ENCODE data around the gene SSTR4.

SSTR4 gene

DNA sequence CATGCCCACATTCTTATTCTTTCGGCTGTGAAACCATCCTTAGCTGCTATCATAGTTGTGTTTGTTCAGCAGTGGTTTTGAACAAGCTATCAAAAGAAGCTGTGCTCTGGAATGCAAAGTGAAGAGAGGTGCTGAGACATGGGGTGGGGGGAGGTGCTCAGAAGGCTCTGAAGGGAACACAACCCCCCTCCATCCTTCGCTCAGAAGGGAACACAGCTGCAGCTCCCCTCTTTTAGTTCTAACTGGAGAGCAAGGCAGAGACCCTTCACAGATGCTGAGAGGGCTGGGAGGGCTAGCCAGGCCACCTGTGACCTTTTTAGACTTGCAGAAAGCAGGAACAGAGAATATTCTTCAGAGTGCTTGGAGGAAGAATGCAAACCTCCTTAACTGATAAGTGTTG, 17.6 kb upstream of the SSTR4 start:
- peaks cover 0 to 13% (median 8%) of the 10 kb centered on the region in 5 donors for H3K4me1 ChIP-seq (ENCODE audit: control insufficient read depth in 5 of 5, insufficient read depth in 5 of 5, low read length in 5 of 5)
- no peak overlapping the region for H3K9ac ChIP-seq (ENCODE audit: low read length in 5 of 5)
- H3K27ac ChIP-seq (ENCODE audit: low read depth, low read length) = no peak overlapping the region
- no peaks in the 10 kb centered on the region for H3K9me3 ChIP-seq (ENCODE audit: control insufficient read depth in 5 of 5, low read length in 5 of 5)
- no peaks in the 10 kb centered on the region for H3K36me3 ChIP-seq (ENCODE audit: control insufficient read depth in 5 of 5, insufficient read depth in 5 of 5, low read length in 5 of 5)
- H3K4me3 ChIP-seq (ENCODE audit: low read depth in 1 of 5, low read length in 5 of 5) = no peak overlapping the region
- peaks cover 0 to 3% (median 0%) of the 10 kb centered on the region in 5 donors for H3K27me3 ChIP-seq (ENCODE audit: control insufficient read depth in 5 of 5, insufficient read depth in 4 of 5, low read length in 5 of 5)

DNA sequence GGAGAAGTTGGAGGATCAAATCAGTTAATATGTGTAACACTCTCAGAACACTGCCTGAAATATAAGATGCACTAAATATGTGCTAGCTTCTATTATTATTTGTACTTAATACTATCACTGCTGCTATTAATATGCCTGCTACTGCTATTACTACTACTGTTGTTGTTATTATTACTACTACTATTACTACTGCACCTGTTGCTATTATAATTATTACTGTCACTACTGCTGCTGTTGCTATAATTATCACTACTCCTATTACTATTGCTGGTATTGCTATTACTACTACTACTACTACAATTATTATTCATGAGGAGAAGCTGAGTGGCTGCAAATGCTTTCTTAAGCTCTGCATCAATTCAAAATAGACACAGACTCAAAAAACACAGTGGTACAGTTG, 16.7 kb upstream of the SSTR4 start:
- Histone ChIP-seq H3K9me3 (ENCODE audit: control insufficient read depth in 5 of 5, low read length in 5 of 5) (no peaks in the 10 kb centered on the region), H3K27ac (ENCODE audit: low read depth, low read length) (no peak overlapping the region), H3K36me3 (ENCODE audit: control insufficient read depth in 5 of 5, insufficient read depth in 5 of 5, low read length in 5 of 5) (no peaks in the 10 kb centered on the region), H3K27me3 (ENCODE audit: control insufficient read depth in 5 of 5, insufficient read depth in 4 of 5, low read length in 5 of 5) (peaks cover 0 to 3% (median 0%) of the 10 kb centered on the region in 5 donors), H3K9ac (ENCODE audit: low read length in 5 of 5) (no peak overlapping the region), H3K4me3 (ENCODE audit: low read depth in 1 of 5, low read length in 5 of 5) (no peak overlapping the region), H3K4me1 (ENCODE audit: control insufficient read depth in 5 of 5, insufficient read depth in 5 of 5, low read length in 5 of 5) (peaks cover 0 to 7% (median 3%) of the 10 kb centered on the region in 5 donors)

DNA sequence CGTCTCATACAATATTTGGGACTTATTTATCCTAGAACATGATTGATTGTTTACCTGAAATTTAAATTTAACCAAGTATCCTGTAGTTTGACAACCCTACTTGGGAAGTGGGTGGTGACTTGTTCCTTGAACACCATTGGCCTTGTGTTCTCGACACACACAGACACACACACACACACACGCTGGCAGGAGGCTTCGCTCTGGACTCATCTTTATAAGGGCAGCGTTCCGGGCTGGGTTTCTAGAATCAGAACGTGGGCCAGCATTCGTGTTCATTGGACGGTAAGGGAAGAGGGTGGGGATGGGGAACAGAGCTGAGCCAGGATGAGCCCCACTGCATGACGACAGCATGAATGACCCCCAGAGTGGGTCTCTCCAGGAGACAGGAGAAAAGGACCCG, 16.2 kb upstream of the SSTR4 start:
- Histone ChIP-seq H3K9ac (ENCODE audit: low read length in 5 of 5) (no peak overlapping the region), H3K9me3 (ENCODE audit: control insufficient read depth in 5 of 5, low read length in 5 of 5) (no peaks in the 10 kb centered on the region), H3K36me3 (ENCODE audit: control insufficient read depth in 5 of 5, insufficient read depth in 5 of 5, low read length in 5 of 5) (no peaks in the 10 kb centered on the region), H3K27ac (ENCODE audit: low read depth, low read length) (no peak overlapping the region), H3K4me3 (ENCODE audit: low read depth in 1 of 5, low read length in 5 of 5) (no peak overlapping the region), H3K4me1 (ENCODE audit: control insufficient read depth in 5 of 5, insufficient read depth in 5 of 5, low read length in 5 of 5) (peaks cover 0 to 4% (median 0%) of the 10 kb centered on the region in 5 donors), H3K27me3 (ENCODE audit: control insufficient read depth in 5 of 5, insufficient read depth in 4 of 5, low read length in 5 of 5) (peaks cover 0 to 3% (median 0%) of the 10 kb centered on the region in 5 donors)

DNA sequence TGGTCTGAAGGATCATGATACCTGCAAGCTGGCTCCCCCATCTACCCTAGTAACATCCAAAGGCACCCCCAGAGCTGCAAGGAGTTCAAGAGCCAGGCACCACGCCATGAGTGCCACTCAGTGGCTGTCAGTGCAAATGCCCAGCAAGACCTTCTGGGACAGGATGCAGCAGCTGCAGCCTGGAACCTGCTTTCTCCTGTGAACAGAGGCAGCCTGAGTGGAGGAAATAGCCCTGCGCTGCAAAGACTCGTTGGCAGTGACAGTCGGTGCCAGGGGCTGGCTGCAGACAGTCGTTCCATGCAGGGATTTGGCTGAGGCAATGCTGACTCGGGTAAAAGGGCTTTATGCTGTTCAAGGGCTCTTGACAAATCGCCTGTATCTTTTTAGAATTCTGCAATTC, 15.7 kb upstream of the SSTR4 start:
- Histone ChIP-seq H3K9ac (ENCODE audit: low read length in 5 of 5) (no peak overlapping the region), H3K9me3 (ENCODE audit: control insufficient read depth in 5 of 5, low read length in 5 of 5) (no peaks in the 10 kb centered on the region), H3K4me1 (ENCODE audit: control insufficient read depth in 5 of 5, insufficient read depth in 5 of 5, low read length in 5 of 5) (peaks cover 0 to 4% (median 0%) of the 10 kb centered on the region in 5 donors), H3K27ac (ENCODE audit: low read depth, low read length) (no peak overlapping the region), H3K4me3 (ENCODE audit: low read depth in 1 of 5, low read length in 5 of 5) (no peak overlapping the region), H3K27me3 (ENCODE audit: control insufficient read depth in 5 of 5, insufficient read depth in 4 of 5, low read length in 5 of 5) (peaks cover 0 to 3% (median 0%) of the 10 kb centered on the region in 5 donors), H3K36me3 (ENCODE audit: control insufficient read depth in 5 of 5, insufficient read depth in 5 of 5, low read length in 5 of 5) (no peaks in the 10 kb centered on the region)

DNA sequence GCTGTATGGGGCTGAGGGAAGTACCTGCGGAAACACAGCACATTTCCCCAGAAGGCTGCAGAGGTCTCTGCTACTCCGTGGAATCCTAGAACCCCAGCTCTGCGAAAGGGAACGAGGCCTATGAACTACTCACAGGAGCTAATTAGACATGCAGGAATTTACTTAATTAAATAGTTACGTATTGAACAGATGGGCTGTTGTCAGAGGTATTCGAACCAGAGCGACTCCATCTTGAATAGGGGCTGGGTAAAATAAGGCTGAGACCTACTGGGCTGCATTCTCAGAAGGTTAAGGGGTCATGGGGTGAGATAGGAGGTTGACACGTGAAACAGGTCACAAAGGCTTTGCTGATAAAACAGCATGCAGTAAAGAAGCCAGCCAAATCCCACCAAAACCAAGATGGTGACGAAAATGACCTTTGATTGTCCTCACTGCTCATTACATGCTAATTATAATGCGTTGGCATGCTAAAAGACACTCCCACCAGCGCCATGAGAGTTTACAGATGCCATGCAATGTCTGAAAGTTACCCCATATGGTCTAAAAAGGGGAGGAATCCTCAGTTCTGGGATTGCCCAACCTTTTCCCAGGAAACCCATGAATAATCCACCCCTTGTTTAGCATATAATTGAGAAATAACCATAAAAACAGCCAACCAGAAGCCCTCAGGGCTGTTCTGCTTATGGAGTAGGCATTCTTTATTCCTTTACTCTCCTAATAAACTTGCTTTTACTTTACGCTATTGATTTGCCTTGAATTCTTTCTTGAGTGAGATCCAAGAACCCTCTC, 14.7 kb upstream of the SSTR4 start:
- H3K27ac ChIP-seq (ENCODE audit: low read depth, low read length) = no peak overlapping the region
- no peak overlapping the region for H3K4me3 ChIP-seq (ENCODE audit: low read depth in 1 of 5, low read length in 5 of 5)
- no peaks in the 10 kb centered on the region for H3K9me3 ChIP-seq (ENCODE audit: control insufficient read depth in 5 of 5, low read length in 5 of 5)
- H3K36me3 ChIP-seq (ENCODE audit: control insufficient read depth in 5 of 5, insufficient read depth in 5 of 5, low read length in 5 of 5) = no peaks in the 10 kb centered on the region
- H3K27me3 ChIP-seq (ENCODE audit: control insufficient read depth in 5 of 5, insufficient read depth in 4 of 5, low read length in 5 of 5) = peaks cover 0 to 3% (median 0%) of the 10 kb centered on the region in 5 donors
- peaks cover 0 to 4% (median 0%) of the 10 kb centered on the region in 5 donors for H3K4me1 ChIP-seq (ENCODE audit: control insufficient read depth in 5 of 5, insufficient read depth in 5 of 5, low read length in 5 of 5)
- H3K9ac ChIP-seq (ENCODE audit: low read length in 5 of 5) = no peak overlapping the region

DNA sequence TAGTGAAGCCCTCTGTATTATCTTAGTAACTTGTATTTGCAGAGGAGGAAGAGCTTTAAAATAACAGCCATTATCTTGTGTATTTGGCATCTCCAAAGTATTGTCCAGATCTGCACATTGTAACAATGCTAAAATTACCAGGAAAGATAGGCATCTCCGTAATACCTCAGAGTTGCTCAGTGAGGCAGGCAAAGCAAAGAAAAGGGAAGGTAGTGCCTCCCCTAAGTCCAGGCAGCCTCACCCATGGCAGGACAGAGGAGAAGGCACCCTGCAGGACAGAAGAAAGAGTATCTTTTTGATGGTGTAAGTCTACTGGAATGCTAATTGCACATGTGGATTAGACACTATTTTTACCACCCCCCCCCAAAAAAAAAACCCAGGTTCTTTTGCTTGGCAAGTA, 13.6 kb upstream of the SSTR4 start:
- no peak overlapping the region for H3K4me3 ChIP-seq (ENCODE audit: low read depth in 1 of 5, low read length in 5 of 5)
- peaks cover 0 to 5% (median 0%) of the 10 kb centered on the region in 5 donors for H3K27me3 ChIP-seq (ENCODE audit: control insufficient read depth in 5 of 5, insufficient read depth in 4 of 5, low read length in 5 of 5)
- H3K36me3 ChIP-seq (ENCODE audit: control insufficient read depth in 5 of 5, insufficient read depth in 5 of 5, low read length in 5 of 5) = no peaks in the 10 kb centered on the region
- H3K4me1 ChIP-seq (ENCODE audit: control insufficient read depth in 5 of 5, insufficient read depth in 5 of 5, low read length in 5 of 5) = peaks cover 0 to 4% (median 0%) of the 10 kb centered on the region in 5 donors
- no peak overlapping the region for H3K27ac ChIP-seq (ENCODE audit: low read depth, low read length)
- no peak overlapping the region for H3K9ac ChIP-seq (ENCODE audit: low read length in 5 of 5)
- no peaks in the 10 kb centered on the region for H3K9me3 ChIP-seq (ENCODE audit: control insufficient read depth in 5 of 5, low read length in 5 of 5)

DNA sequence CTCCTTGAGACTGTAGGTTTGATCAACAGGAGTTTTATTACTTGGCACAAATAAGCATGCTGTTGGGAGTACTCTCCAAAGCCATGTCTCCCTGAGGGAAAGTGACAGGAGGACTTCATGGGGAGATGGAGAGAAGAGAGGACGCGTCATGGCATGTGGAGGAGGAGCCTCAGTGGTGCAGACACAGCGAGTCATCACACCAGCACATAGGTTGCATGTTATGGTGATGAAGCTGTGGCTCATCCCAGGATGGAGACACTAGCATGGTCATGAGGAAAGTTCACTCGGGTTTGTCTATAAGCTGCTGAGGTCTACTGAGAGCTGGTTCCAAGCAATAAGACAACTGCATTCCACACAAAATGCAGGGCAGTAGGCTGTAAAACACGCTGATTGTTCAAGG, 13.2 kb upstream of the SSTR4 start:
- Histone ChIP-seq H3K36me3 (ENCODE audit: control insufficient read depth in 5 of 5, insufficient read depth in 5 of 5, low read length in 5 of 5) (no peaks in the 10 kb centered on the region), H3K9ac (ENCODE audit: low read length in 5 of 5) (no peak overlapping the region), H3K27me3 (ENCODE audit: control insufficient read depth in 5 of 5, insufficient read depth in 4 of 5, low read length in 5 of 5) (peaks cover 0 to 5% (median 0%) of the 10 kb centered on the region in 5 donors), H3K9me3 (ENCODE audit: control insufficient read depth in 5 of 5, low read length in 5 of 5) (no peaks in the 10 kb centered on the region), H3K27ac (ENCODE audit: low read depth, low read length) (no peak overlapping the region), H3K4me3 (ENCODE audit: low read depth in 1 of 5, low read length in 5 of 5) (no peak overlapping the region), H3K4me1 (ENCODE audit: control insufficient read depth in 5 of 5, insufficient read depth in 5 of 5, low read length in 5 of 5) (peaks cover 0 to 4% (median 0%) of the 10 kb centered on the region in 5 donors)

DNA sequence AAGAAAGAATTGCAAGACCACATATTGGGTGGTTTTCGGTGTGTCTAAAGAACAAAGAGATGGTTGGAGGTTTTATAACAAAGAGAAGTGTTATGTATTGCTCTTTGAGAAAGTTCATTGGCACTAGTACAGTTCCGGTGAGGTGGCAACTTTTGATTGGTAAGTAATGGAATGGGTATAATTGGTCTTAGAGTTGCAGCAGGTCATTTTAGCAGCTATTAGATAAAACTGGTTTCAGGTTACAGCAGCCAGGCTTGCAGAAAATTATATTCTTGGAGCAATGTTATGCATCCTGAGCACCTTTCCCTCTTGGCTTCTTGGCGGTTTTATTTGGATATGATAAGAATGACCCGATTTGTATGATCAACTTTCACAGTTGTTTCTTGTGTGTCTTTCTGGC, 12.3 kb upstream of the SSTR4 start:
- Histone ChIP-seq H3K27ac (ENCODE audit: low read depth, low read length) (no peak overlapping the region), H3K4me1 (ENCODE audit: control insufficient read depth in 5 of 5, insufficient read depth in 5 of 5, low read length in 5 of 5) (peaks cover 0 to 4% (median 0%) of the 10 kb centered on the region in 5 donors), H3K4me3 (ENCODE audit: low read depth in 1 of 5, low read length in 5 of 5) (no peak overlapping the region), H3K36me3 (ENCODE audit: control insufficient read depth in 5 of 5, insufficient read depth in 5 of 5, low read length in 5 of 5) (no peaks in the 10 kb centered on the region), H3K9ac (ENCODE audit: low read length in 5 of 5) (no peak overlapping the region), H3K27me3 (ENCODE audit: control insufficient read depth in 5 of 5, insufficient read depth in 4 of 5, low read length in 5 of 5) (peaks cover 0 to 5% (median 0%) of the 10 kb centered on the region in 5 donors), H3K9me3 (ENCODE audit: control insufficient read depth in 5 of 5, low read length in 5 of 5) (no peaks in the 10 kb centered on the region)

DNA sequence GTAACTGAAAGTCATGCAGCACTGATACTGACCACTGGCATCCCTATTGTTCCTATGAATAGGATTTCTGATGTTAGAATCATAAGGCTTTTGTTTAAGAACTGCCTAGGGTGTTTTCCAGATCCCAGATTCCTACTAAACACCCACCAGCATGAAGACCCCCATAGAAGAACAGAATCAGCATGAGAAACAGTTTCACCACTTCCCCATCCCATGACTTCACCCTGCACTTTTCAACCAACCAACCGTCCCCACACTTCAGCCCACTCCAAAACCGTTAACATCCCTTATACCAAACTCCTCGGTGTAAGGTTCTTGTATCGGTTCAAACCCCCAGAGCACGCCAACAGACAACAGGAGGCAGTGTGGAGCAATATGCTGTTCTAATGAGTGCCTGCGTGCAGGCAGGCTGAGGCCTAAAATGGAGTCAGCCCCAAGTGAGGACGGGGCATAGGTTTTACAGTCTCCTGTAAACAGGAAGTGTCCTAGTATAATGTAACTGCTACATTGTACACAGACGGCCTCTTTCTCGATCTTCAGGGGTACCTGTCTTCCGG, 11.4 kb upstream of the SSTR4 start:
- H3K9ac ChIP-seq (ENCODE audit: low read length in 5 of 5) = no peak overlapping the region
- H3K9me3 ChIP-seq (ENCODE audit: control insufficient read depth in 5 of 5, low read length in 5 of 5) = no peaks in the 10 kb centered on the region
- no peaks in the 10 kb centered on the region for H3K36me3 ChIP-seq (ENCODE audit: control insufficient read depth in 5 of 5, insufficient read depth in 5 of 5, low read length in 5 of 5)
- no peak overlapping the region for H3K4me3 ChIP-seq (ENCODE audit: low read depth in 1 of 5, low read length in 5 of 5)
- peaks cover 0 to 5% (median 0%) of the 10 kb centered on the region in 5 donors for H3K27me3 ChIP-seq (ENCODE audit: control insufficient read depth in 5 of 5, insufficient read depth in 4 of 5, low read length in 5 of 5)
- peaks cover 0 to 4% (median 0%) of the 10 kb centered on the region in 5 donors for H3K4me1 ChIP-seq (ENCODE audit: control insufficient read depth in 5 of 5, insufficient read depth in 5 of 5, low read length in 5 of 5)
- H3K27ac ChIP-seq (ENCODE audit: low read depth, low read length) = no peak overlapping the region

DNA sequence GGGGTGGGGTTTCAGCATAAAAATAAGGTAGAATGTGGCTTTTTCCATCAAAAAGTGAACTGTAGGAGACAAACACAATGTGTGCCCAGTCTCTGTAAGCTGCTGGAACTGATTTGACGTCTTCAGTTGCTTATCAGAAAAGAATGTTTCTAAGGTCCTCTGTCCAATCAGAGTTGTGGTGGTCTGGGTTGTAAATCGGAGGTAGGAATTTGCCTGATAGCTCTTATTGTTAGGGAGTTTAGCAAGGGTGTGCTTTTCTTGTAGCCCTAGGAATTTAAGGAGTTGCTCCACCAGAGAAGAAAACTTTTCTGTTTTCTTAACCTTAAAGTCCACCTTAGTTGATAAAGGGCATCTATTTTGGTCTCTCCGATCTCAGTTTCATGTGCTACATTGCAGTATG, 10.4 kb upstream of the SSTR4 start:
- no peaks in the 10 kb centered on the region for H3K36me3 ChIP-seq (ENCODE audit: control insufficient read depth in 5 of 5, insufficient read depth in 5 of 5, low read length in 5 of 5)
- H3K27me3 ChIP-seq (ENCODE audit: control insufficient read depth in 5 of 5, insufficient read depth in 4 of 5, low read length in 5 of 5) = peaks cover 0 to 2% (median 0%) of the 10 kb centered on the region in 5 donors
- no peaks in the 10 kb centered on the region for H3K9me3 ChIP-seq (ENCODE audit: control insufficient read depth in 5 of 5, low read length in 5 of 5)
- H3K27ac ChIP-seq (ENCODE audit: low read depth, low read length) = no peak overlapping the region
- no peaks in the 10 kb centered on the region for H3K4me1 ChIP-seq (ENCODE audit: control insufficient read depth in 5 of 5, insufficient read depth in 5 of 5, low read length in 5 of 5)
- H3K9ac ChIP-seq (ENCODE audit: low read length in 5 of 5) = no peak overlapping the region
- H3K4me3 ChIP-seq (ENCODE audit: low read depth in 1 of 5, low read length in 5 of 5) = no peak overlapping the region

Data from subcutaneous abdominal adipose tissue (tissue), 5 donors.